ENCODE data around the gene BCR. TPM values are rescaled to one million over a fixed set of nuclear protein-coding genes. Genes with fewer than 3 reads are reported as not detected.

Gene BCR
- total and polyA plus RNA-seq, 10 donors, result 15.2 to 64.8 (median 50.7) TPM

DNA sequence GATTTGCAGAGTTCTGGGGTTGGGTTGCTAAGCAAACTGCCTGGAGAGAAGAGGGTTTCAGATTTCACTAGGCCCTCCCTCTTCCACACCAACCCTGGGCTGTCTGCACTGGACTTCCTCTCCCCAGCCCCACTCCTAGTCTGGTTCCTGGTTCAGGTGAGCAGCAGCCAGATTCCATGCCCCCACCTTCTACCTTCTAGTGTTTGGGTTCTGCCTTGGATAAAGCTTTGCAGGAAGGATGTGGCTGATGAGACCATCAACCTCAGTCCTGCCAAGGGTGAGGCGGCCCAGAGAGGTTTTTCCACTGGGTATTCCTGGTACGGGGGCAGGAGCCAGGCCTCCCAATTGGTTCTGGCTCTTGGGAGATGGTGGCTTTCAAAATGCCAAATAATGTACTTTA, 68.3 kb downstream of the BCR start:
- WGBS, 5 donors, result 60 to 90% (median 77%) methylated on average over 2 of the region's 2 CpGs; no CpG with 5 or more reads in 1 of the 5 donors
- TF ChIP-seq POLR2AphosphoS5 (IDR thresholded peaks at IDR 0.05) (no peak), POLR2A (IDR thresholded peaks at IDR 0.05) (no peak)
- TF ChIP-seq, protein P1, sequence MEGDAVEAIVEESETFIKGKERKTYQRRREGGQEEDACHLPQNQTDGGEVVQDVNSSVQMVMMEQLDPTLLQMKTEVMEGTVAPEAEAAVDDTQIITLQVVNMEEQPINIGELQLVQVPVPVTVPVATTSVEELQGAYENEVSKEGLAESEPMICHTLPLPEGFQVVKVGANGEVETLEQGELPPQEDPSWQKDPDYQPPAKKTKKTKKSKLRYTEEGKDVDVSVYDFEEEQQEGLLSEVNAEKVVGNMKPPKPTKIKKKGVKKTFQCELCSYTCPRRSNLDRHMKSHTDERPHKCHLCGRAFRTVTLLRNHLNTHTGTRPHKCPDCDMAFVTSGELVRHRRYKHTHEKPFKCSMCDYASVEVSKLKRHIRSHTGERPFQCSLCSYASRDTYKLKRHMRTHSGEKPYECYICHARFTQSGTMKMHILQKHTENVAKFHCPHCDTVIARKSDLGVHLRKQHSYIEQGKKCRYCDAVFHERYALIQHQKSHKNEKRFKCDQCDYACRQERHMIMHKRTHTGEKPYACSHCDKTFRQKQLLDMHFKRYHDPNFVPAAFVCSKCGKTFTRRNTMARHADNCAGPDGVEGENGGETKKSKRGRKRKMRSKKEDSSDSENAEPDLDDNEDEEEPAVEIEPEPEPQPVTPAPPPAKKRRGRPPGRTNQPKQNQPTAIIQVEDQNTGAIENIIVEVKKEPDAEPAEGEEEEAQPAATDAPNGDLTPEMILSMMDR (IDR thresholded peaks at IDR 0.05 in 8 of 11, conservative IDR thresholded peaks at IDR 0.05 in 3 of 11), result no peak
- H3K9me3 ChIP-seq, result no peaks in the 10 kb centered on the region
- DNase-seq, result no peak
- H3K27me3 ChIP-seq (replicated peaks in 1 of 7), result no peaks in the 10 kb centered on the region
- intact Hi-C loops (cut with DNase I; ENCODE audit: low total_unique reads), result loop anchor here (10.0 kb wide), 1 partner anchor 64 kb away; the partner anchor contains the start of gene BCR
- peaks cover 0 to 6% (median 2%) of the 10 kb centered on the region in 6 donors for H3K36me3 ChIP-seq
- H3K4me1 ChIP-seq, result peaks cover 0 to 86% (median 44%) of the 10 kb centered on the region in 6 donors
- H3K27ac ChIP-seq, result no peak overlapping the region
- H3K4me3 ChIP-seq, result no peak overlapping the region

DNA sequence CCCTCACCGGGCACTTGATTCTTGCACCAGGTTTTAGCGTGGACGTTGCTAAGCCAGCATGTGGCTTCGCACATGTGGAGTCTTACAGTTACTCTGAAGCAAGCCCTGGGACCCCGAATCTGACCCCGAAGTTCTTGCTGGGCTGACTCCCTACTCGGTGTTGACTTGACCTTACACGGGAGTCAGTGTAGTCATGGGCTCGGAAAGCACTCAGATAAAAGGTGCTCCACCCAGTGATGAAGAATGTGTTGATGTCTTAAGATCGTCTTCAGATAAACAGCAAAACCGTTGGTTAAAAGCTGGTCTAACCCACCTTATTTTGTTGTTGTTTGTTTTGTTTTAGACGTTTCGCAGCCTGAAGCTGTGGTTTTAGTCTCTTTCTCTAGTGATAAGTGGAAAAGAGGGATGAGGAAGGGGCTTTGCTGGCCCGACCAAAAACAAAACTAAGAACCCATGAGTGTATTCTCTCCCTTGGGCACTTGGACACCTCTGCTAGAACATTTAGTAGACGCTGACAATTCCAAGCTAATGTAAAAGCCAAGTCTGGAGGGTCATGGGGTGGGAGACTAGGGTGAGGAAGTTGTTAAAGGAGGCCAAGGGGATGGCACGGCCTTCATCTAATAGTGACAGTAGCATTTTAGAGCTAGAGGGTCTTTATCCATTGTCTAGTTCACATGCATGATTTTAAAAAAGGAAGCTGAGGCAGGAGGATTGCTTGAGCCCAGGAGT, 69.9 kb downstream of the BCR start:
- no peaks in the 10 kb centered on the region for H3K9me3 ChIP-seq
- H3K27ac ChIP-seq, result no peak overlapping the region
- DNase-seq, result no peak
- WGBS, 5 donors, result 73 to 82% (median 81%) methylated on average over 16 of the region's 16 CpGs
- H3K27me3 ChIP-seq (replicated peaks in 1 of 7), result no peaks in the 10 kb centered on the region
- TF ChIP-seq POLR2AphosphoS5 (IDR thresholded peaks at IDR 0.05) (no peak), POLR2A (IDR thresholded peaks at IDR 0.05) (no peak)
- TF ChIP-seq, protein P1 (IDR thresholded peaks at IDR 0.05 in 8 of 11, conservative IDR thresholded peaks at IDR 0.05 in 3 of 11), result no peak
- peaks cover 0 to 22% (median 17%) of the 10 kb centered on the region in 6 donors for H3K36me3 ChIP-seq
- H3K4me1 ChIP-seq, result peaks cover 0 to 74% (median 36%) of the 10 kb centered on the region in 6 donors
- intact Hi-C loops (cut with DNase I; ENCODE audit: low total_unique reads), result no loop called here
- H3K4me3 ChIP-seq, result no peak overlapping the region

DNA sequence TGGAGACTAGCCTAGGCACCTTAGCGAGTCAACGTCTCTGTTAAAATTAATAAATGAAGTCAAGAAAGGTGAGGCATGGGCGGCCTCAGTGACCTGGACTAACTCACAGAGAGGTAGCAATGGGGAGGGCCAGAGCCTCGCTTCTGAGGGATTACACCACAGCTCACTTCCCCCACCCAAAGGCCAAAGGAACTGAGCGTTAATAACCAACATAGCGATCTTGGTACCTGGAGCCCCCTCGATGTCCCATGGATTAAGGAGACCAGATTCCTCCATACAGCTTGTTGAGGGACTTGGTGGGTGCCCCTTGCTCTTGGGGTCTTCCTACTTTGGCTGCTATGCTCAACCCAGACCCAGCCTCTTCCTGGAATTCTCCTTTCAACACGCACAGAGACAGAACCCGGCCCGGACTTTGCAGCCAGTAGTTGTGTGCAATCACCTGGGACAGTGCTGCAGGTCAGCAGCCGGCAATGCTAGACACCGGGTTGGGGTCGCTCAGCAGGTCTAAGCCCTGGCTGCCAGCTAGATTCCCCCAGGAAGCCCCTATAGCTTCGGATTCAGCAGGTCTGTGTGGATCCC, 70.6 kb downstream of the BCR start:
- TF ChIP-seq POLR2AphosphoS5 (IDR thresholded peaks at IDR 0.05) (no peak), POLR2A (IDR thresholded peaks at IDR 0.05) (no peak)
- TF ChIP-seq, protein P1 (IDR thresholded peaks at IDR 0.05 in 8 of 11, conservative IDR thresholded peaks at IDR 0.05 in 3 of 11), result no peak

More for the DNA sequence above, 70.6 kb downstream of the BCR start:
- Histone ChIP-seq H3K36me3 (peaks cover 0 to 29% (median 23%) of the 10 kb centered on the region in 6 donors), H3K27me3 (replicated peaks in 1 of 7) (no peaks in the 10 kb centered on the region), H3K27ac (peak overlapping the region in 1 of 8 donors; percentile 4), H3K4me3 (no peak overlapping the region), H3K9me3 (no peaks in the 10 kb centered on the region), H3K4me1 (peaks cover 0 to 74% (median 35%) of the 10 kb centered on the region in 6 donors)
- WGBS, 5 donors, result 73 to 92% (median 82%) methylated on average over 11 to 14 of the region's 14 CpGs
- DNase-seq, result no peak
- intact Hi-C loops (cut with DNase I; ENCODE audit: low total_unique reads), result no loop called here
